IPS-NIHi7 (cell line): ENCODE data around the gene HDAC4.
A peak's percentile ranks its signal among the peaks of the same experiment; 100 is the strongest.

Experiments used
- DNase-seq: peaks from one replicate; pipeline ENCODE4 v3.0.0; 2012; ENCODE audit warnings: mixed read lengths; ENCODE audit errors: extremely low spot score

The HDAC4 gene

GRCh38 chr2:239107936-239108335, 292.9 kb downstream of the HDAC4 start:
- no peak for DNase-seq

- no peak for DNase-seq
Measured at GRCh38 chr2:239106966-239107365, 293.9 kb downstream of the HDAC4 start.

GRCh38 chr2:239106314-239106908, 294.4 kb downstream of the HDAC4 start:
- peak; percentile 74 for DNase-seq

- no peak for DNase-seq
Measured at GRCh38 chr2:239105234-239105633, 295.6 kb downstream of the HDAC4 start.

GRCh38 chr2:239104800-239105199, 296.0 kb downstream of the HDAC4 start:
- DNase-seq, result no peak

GRCh38 chr2:239103125-239104098, 297.4 kb downstream of the HDAC4 start:
- peak; percentile 44 for DNase-seq

GRCh38 chr2:239102266-239102665, 298.6 kb downstream of the HDAC4 start:
- DNase-seq, result no peak

- DNase-seq, result no peak
Measured at GRCh38 chr2:239101807-239102206, 299.0 kb downstream of the HDAC4 start.

- no peak for DNase-seq
Measured at GRCh38 chr2:239101071-239101470, 299.7 kb downstream of the HDAC4 start.

- DNase-seq, result no peak
Measured at GRCh38 chr2:239099474-239099873, 301.3 kb downstream of the HDAC4 start.

GRCh38 chr2:239098288-239098970, 302.4 kb downstream of the HDAC4 start:
- DNase-seq, result no peak

GRCh38 chr2:239097428-239097696, 303.5 kb downstream of the HDAC4 start:
- no peak for DNase-seq

- DNase-seq, result no peak
Measured at GRCh38 chr2:239096676-239097427, 304.0 kb downstream of the HDAC4 start.

- DNase-seq, result no peak
Measured at GRCh38 chr2:239095460-239096081, 305.2 kb downstream of the HDAC4 start.

GRCh38 chr2:239094867-239095266, 306.0 kb downstream of the HDAC4 start:
- no peak for DNase-seq

- DNase-seq, result no peak
Measured at GRCh38 chr2:239093952-239094351, 306.9 kb downstream of the HDAC4 start.

GRCh38 chr2:239093542-239093941, 307.3 kb downstream of the HDAC4 start:
- DNase-seq, result no peak

GRCh38 chr2:239092571-239093294, 308.1 kb downstream of the HDAC4 start:
- no peak for DNase-seq

- no peak for DNase-seq
Measured at GRCh38 chr2:239089884-239090283, 310.9 kb downstream of the HDAC4 start.

- no peak for DNase-seq
Measured at GRCh38 chr2:239087046-239087710, 313.6 kb downstream of the HDAC4 start.
